Loucy (cell line): ENCODE results near the gene SLC1A5.

Experiments
- H2AFZ ChIP-seq: fragments of 200-600 bp; sonication (generic); 2 replicates; pipeline ENCODE4 v1.6.0; 2016; ENCODE audit warnings: antibody characterized with exemption, mild to moderate bottlenecking, low read length, moderate library complexity
- H3F3A ChIP-seq: fragments of 200-600 bp; 2 replicates; pipeline ENCODE4 v1.6.0; 2016; ENCODE audit warnings: antibody characterized with exemption, low read depth, mild to moderate bottlenecking
- H3K27me3 ChIP-seq: fragments of 200-600 bp; sonication (generic); 2 replicates; pipeline ENCODE4 v1.6.1; 2014; ENCODE audit warnings: low read length, mild to moderate bottlenecking; ENCODE audit not compliant: insufficient read depth, poor library complexity, severe bottlenecking
- H3K36me3 ChIP-seq: fragments of 200-600 bp; sonication (generic); 2 replicates; pipeline ENCODE4 v1.6.1; 2016; ENCODE audit warnings: low read length; ENCODE audit not compliant: insufficient read depth
- H3K4me1 ChIP-seq: fragments of 200-600 bp; sonication (generic); 2 replicates; pipeline ENCODE4 v1.5.1; 2014; ENCODE audit warnings: low read length, mild to moderate bottlenecking; ENCODE audit not compliant: insufficient read depth, poor library complexity, severe bottlenecking
- H3K4me2 ChIP-seq: fragments of 200-600 bp; sonication (generic); 2 replicates; pipeline ENCODE4 v1.6.0; 2014; ENCODE audit warnings: antibody characterized with exemption, low read length, low read depth, mild to moderate bottlenecking; ENCODE audit not compliant: poor library complexity, severe bottlenecking
- H3K4me3 ChIP-seq: fragments of 200-600 bp; sonication (generic); 2 replicates; pipeline ENCODE4 v1.5.1; 2014; ENCODE audit warnings: low read length, mild to moderate bottlenecking, mixed read lengths; ENCODE audit not compliant: poor library complexity, severe bottlenecking
- H3K79me2 ChIP-seq: fragments of 200-600 bp; sonication (generic); 2 replicates; pipeline ENCODE4 v1.6.1; 2014; ENCODE audit warnings: low read length; ENCODE audit not compliant: insufficient read depth
- H3K9ac ChIP-seq: fragments of 200-600 bp; sonication (generic); 2 replicates; pipeline ENCODE4 v1.6.0; 2014; ENCODE audit warnings: mild to moderate bottlenecking, low read depth, low read length, moderate library complexity; ENCODE audit not compliant: poor library complexity, severe bottlenecking
- H3K9me2 ChIP-seq: fragments of 200-600 bp; sonication (generic); replicated peaks from 2 replicates; pipeline ENCODE4 v1.6.1; 2016; ENCODE audit warnings: low read depth, low read length, mixed read lengths
- H3K9me3 ChIP-seq: fragments of 200-600 bp; sonication (generic); 2 replicates; pipeline ENCODE4 v1.6.1; 2014; ENCODE audit warnings: mild to moderate bottlenecking, antibody characterized with exemption, low read length, low read depth; ENCODE audit not compliant: insufficient read depth
- H4K20me1 ChIP-seq: fragments of 200-600 bp; sonication (generic); 2 replicates; pipeline ENCODE4 v1.6.0; 2014; ENCODE audit warnings: antibody characterized with exemption, low read length, mild to moderate bottlenecking; ENCODE audit not compliant: insufficient read depth, poor library complexity, severe bottlenecking
- EZH2phosphoT487 ChIP-seq: fragments of 200-600 bp; IDR thresholded peaks from 2 replicates; pipeline ENCODE4 v1.6.1; 2018; ENCODE audit warnings: antibody characterized with exemption, mild to moderate bottlenecking, moderate library complexity, borderline replicate concordance
- TF ChIP-seq, protein P1 (sequence below): fragments of 200-600 bp; sonication (generic); conservative IDR thresholded peaks from 2 replicates; pipeline ENCODE4 v1.5.1; 2014; ENCODE audit warnings: mild to moderate bottlenecking, antibody characterized with exemption, low read length

SLC1A5 gene

DNA sequence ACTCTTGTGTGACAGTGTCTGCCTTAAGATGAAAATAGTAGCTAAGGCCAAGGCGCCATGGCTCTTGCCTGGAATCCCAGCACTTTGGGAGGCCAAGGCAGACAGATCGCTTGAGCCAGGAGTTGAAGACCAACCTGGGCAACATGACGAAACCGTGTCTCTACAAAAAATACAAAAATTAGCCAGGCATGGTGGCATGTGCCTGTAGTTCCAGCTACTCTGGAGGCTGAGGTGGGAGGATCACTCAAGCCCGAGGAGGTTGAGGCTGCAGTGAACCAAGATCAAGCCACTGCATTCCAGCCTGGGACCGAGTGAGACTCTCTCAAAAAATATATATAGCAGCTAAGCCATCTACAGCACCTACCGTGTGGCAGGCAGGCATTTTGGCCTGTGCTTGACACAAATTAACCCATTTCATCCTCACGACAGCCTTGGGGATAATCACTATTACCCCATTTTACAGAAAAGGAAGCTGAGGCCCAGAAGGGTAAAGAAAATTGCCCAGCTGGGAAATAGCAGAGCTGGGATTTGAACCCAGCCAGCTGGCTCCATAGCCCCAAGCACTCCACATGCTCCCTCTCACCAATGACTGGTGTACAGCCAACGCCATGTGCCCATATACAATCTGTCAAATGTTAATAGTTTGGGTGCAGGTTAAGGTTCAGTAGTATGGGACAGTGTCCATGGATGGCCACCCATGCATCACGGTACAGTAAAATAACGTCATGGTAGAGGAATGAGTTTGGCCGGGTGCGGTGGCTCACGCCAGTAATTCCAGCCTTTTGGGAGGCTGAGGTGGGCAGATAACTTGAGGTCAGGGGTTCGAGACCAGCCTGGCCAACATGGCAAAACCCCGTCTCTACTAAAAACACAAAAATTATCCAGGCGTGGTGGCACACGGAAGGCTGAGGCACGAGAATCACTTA, 3.1 kb downstream of the SLC1A5 start:
- Histone ChIP-seq H3K4me3 (peak overlapping the region; percentile 79), H3K9me3 (no peaks in the 10 kb centered on the region), H3K4me1 (peaks cover 33% of the 10 kb centered on the region), H3K9me2 (no peaks in the 10 kb centered on the region), H3K36me3 (peaks cover 26% of the 10 kb centered on the region; the same call in 1 of the 2 replicates), H3K79me2 (peaks cover 80% of the 10 kb centered on the region), H3K27me3 (peaks cover 5% of the 10 kb centered on the region), H2AFZ (no peak overlapping the region), H4K20me1 (peaks cover 73% of the 10 kb centered on the region), H3F3A (no peaks in the 10 kb centered on the region), H3K4me2 (peak overlapping the region; percentile 99), H3K9ac (peak overlapping the region; percentile 99)
- TF ChIP-seq, protein P1, sequence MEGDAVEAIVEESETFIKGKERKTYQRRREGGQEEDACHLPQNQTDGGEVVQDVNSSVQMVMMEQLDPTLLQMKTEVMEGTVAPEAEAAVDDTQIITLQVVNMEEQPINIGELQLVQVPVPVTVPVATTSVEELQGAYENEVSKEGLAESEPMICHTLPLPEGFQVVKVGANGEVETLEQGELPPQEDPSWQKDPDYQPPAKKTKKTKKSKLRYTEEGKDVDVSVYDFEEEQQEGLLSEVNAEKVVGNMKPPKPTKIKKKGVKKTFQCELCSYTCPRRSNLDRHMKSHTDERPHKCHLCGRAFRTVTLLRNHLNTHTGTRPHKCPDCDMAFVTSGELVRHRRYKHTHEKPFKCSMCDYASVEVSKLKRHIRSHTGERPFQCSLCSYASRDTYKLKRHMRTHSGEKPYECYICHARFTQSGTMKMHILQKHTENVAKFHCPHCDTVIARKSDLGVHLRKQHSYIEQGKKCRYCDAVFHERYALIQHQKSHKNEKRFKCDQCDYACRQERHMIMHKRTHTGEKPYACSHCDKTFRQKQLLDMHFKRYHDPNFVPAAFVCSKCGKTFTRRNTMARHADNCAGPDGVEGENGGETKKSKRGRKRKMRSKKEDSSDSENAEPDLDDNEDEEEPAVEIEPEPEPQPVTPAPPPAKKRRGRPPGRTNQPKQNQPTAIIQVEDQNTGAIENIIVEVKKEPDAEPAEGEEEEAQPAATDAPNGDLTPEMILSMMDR: no peak
- no peak for TF ChIP-seq EZH2phosphoT487

DNA sequence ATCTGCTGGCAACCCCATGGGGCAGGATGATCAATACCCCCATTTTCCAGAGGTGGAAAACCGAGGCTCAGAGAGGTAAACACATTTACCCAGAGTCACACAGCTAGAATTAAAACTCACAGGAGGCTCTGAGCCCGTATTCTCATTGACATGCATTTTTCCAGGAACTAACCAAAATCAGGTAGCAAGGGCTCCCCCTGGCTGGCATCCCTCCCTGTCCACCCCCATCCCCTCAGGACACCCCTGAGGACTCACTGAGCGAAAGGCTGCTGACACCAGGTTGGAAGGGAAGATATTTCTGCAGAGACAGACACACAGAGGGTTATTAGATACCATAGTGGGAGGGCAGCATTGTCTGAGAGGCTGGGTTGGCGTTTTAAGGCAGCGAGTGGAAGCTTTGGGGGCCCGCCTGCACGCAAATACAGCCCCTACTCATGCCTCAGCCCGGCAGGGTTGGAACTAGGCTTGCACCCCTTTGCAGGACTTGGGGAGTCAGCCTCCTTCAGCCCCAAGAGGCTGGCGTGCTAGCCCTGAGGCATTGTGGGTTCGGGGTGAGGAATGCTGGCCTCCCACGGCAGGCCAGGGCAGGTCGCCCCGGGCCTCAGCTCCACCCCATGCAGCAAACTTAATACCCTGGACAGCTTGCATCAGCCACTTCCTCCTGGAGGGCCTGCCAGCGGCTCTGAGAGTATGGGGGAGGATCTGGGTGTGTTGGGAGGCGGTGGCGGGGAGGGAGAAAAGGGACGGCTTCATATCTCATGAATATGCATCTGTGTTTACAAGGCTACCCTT, 3.9 kb downstream of the SLC1A5 start:
- peak overlapping the region; percentile 99 for H3K4me2 ChIP-seq
- no peaks in the 10 kb centered on the region for H3F3A ChIP-seq
- H3K9ac ChIP-seq: peak overlapping the region; percentile 99
- no peaks in the 10 kb centered on the region for H3K9me2 ChIP-seq
- peaks cover 77% of the 10 kb centered on the region for H4K20me1 ChIP-seq
- H3K4me1 ChIP-seq: peaks cover 32% of the 10 kb centered on the region
- H2AFZ ChIP-seq: no peak overlapping the region
- peak overlapping the region; percentile 79 for H3K4me3 ChIP-seq
- H3K79me2 ChIP-seq: peaks cover 84% of the 10 kb centered on the region
- H3K9me3 ChIP-seq: no peaks in the 10 kb centered on the region
- peaks cover 29% of the 10 kb centered on the region; the same call in 1 of the 2 replicates for H3K36me3 ChIP-seq
- H3K27me3 ChIP-seq: peaks cover 5% of the 10 kb centered on the region
- TF ChIP-seq, protein P1: peak; percentile 64
- TF ChIP-seq EZH2phosphoT487: no peak

DNA sequence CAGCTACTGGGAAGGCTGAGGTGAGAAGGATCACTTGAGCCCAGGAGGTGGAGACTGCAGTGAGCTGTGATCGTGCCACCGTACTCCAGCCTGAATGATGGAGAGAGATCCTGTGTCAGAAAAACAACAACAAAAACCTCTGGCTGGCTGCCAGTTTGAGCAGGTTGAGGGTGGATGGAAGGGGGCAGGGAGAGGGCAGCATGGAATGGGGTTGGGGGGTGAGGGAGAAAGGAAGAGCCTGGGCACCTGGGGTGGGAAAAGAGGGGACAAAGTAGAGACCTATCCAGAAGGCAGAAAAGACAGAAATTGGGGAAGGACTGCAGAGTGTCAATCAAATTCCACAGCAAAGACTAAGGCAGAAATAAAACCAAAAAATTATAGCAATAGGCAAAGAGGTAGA, 4.7 kb downstream of the SLC1A5 start:
- H3K36me3 ChIP-seq: peaks cover 37% of the 10 kb centered on the region; the same call in 1 of the 2 replicates

More for the DNA sequence above, 4.7 kb downstream of the SLC1A5 start:
- Histone ChIP-seq H4K20me1 (peaks cover 81% of the 10 kb centered on the region), H3K27me3 (peaks cover 5% of the 10 kb centered on the region), H3F3A (no peaks in the 10 kb centered on the region), H3K9ac (peak overlapping the region; percentile 99), H3K4me2 (peak overlapping the region; percentile 99), H3K4me3 (peak overlapping the region; percentile 79), H3K79me2 (peaks cover 91% of the 10 kb centered on the region), H3K4me1 (peaks cover 27% of the 10 kb centered on the region), H3K9me3 (no peaks in the 10 kb centered on the region), H2AFZ (no peak overlapping the region), H3K9me2 (no peaks in the 10 kb centered on the region)
- no peak for TF ChIP-seq EZH2phosphoT487
- TF ChIP-seq, protein P1: no peak
